GOT3 (cell line): ENCODE measurements around the gene SLC39A7.

Source experiments
- DNase-seq: peaks from one replicate; lab custom pipeline; 2025; ENCODE audit warnings: mixed read lengths; lab: John Stamatoyannopoulos, UW

Gene SLC39A7

GRCh38 chr6:33236852-33237251 is 36.2 kb downstream of the SLC39A7 start:
- no peak for DNase-seq

GRCh38 chr6:33237741-33238140 is 37.1 kb downstream of the SLC39A7 start:
- no peak for DNase-seq

- no peak for DNase-seq
These were observed 41.3 kb downstream of the SLC39A7 start for GRCh38 chr6:33241968-33242367.

- DNase-seq, result no peak
These were observed 42.8 kb downstream of the SLC39A7 start for GRCh38 chr6:33243476-33243875.

GRCh38 chr6:33247977-33248642 is 47.4 kb downstream of the SLC39A7 start:
- DNase-seq, result peak; percentile 64

GRCh38 chr6:33248643-33248931 is 47.9 kb downstream of the SLC39A7 start:
- no peak for DNase-seq

- DNase-seq, result peak; percentile 93
These were observed 48.5 kb downstream of the SLC39A7 start for GRCh38 chr6:33248932-33249731.

- DNase-seq, result no peak
These were observed 49.3 kb downstream of the SLC39A7 start for GRCh38 chr6:33249732-33250630.

GRCh38 chr6:33250731-33251130 is 50.1 kb downstream of the SLC39A7 start:
- no peak for DNase-seq

- no peak for DNase-seq
These were observed 50.8 kb downstream of the SLC39A7 start for GRCh38 chr6:33251395-33252012.

GRCh38 chr6:33252759-33253158 is 52.1 kb downstream of the SLC39A7 start:
- no peak for DNase-seq
